Measurements from ENCODE around the gene GABRB3. TPM values are rescaled to one million over a fixed set of nuclear protein-coding genes. Genes with fewer than 3 reads are reported as not detected.

The GABRB3 gene
- total and polyA plus RNA-seq, 2 donors (not counting 3 experiments of a cell fraction or from before 2014, with no cell fraction given) = 0.03 TPM; not detected in 1

DNA sequence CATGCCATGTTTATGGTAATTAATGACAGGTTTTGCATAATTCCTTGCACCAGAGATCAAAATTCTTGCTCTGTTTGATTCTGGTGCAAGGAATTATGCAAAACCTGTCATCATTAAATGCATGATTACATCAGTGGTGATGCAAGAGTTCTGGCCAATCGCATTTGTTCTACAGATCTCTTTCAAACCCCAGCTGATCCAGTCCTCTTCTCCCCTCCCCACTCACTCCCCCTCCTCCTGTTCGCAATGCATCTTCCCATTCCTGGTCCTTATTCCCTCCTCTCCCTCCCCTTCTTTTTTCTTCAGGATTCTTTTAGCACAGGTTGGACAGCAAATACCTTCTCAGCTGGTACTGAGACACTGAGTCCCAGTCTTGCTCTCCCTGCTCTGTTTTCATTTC is 82.1 kb downstream of the GABRB3 start:
- Histone ChIP-seq H3K27ac (ENCODE audit: insufficient read depth, low read depth, low read length) (no peak overlapping the region), H3K9me3 (replicated peaks; ENCODE audit: control insufficient read depth, insufficient read depth, low read length) (peaks cover 8% of the 10 kb centered on the region), H3K9me1 (replicated peaks; ENCODE audit: control insufficient read depth, extremely low read depth, insufficient read depth, low read length) (no peaks in the 10 kb centered on the region), H3K4me3 (replicated peaks in 1 of 3; ENCODE audit: insufficient read depth in 1 of 3, low read depth in 1 of 3, low read length in 3 of 3) (no peak overlapping the region), H3K9ac (replicated peaks; ENCODE audit: extremely low read depth, insufficient read depth, low read length) (no peak overlapping the region), H4K20me1 (replicated peaks; ENCODE audit: control insufficient read depth, extremely low read depth, insufficient read depth, low read length) (no peaks in the 10 kb centered on the region), H3K79me2 (ENCODE audit: control insufficient read depth, insufficient read depth, low read length) (no peaks in the 10 kb centered on the region), H3K4me1 (ENCODE audit: control insufficient read depth, extremely low read depth, insufficient read depth, low read length) (no peaks in the 10 kb centered on the region), H3K27me3 (ENCODE audit: control insufficient read depth in 2 of 2, insufficient read depth in 2 of 2, low read length in 2 of 2) (no peaks in the 10 kb centered on the region), H2AFZ (ENCODE audit: low read depth, low read length) (no peak overlapping the region), H3K4me2 (ENCODE audit: insufficient read depth, low read length) (no peak overlapping the region), H3K36me3 (ENCODE audit: control insufficient read depth in 2 of 2, extremely low read depth in 1 of 2, insufficient read depth in 2 of 2, low read length in 2 of 2) (no peaks in the 10 kb centered on the region)
- ChIA-PET POLR2A (no interaction called here), CTCF (no interaction called here)
- no TSS peak for BruUV-seq (replicated peaks)
- intact Hi-C loops (cut with micrococcal nuclease) = no loop called here
- TF ChIP-seq, protein P1, sequence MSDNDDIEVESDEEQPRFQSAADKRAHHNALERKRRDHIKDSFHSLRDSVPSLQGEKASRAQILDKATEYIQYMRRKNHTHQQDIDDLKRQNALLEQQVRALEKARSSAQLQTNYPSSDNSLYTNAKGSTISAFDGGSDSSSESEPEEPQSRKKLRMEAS (IDR thresholded peaks at IDR 0.05; ENCODE audit: insufficient read depth, insufficient read length) = no peak
- no peak for TF ChIP-seq EZH2 (IDR thresholded peaks at IDR 0.05; ENCODE audit: borderline replicate concordance, low read depth, low read length, severe bottlenecking)
- no peak for TF ChIP-seq FOS (IDR thresholded peaks at IDR 0.05; ENCODE audit: borderline replicate concordance, insufficient read depth, low read length)
- TF ChIP-seq POLR2AphosphoS5 (IDR thresholded peaks at IDR 0.05; ENCODE audit: insufficient read depth, low read depth, low read length) = no peak
- no peak for TF ChIP-seq GATA2 (IDR thresholded peaks at IDR 0.05; ENCODE audit: insufficient read depth, insufficient read length, low read depth, low read length)
- TF ChIP-seq JUN (IDR thresholded peaks at IDR 0.05; ENCODE audit: borderline replicate concordance, insufficient read depth, insufficient read length, low read depth) = no peak
- TF ChIP-seq, protein P2, sequence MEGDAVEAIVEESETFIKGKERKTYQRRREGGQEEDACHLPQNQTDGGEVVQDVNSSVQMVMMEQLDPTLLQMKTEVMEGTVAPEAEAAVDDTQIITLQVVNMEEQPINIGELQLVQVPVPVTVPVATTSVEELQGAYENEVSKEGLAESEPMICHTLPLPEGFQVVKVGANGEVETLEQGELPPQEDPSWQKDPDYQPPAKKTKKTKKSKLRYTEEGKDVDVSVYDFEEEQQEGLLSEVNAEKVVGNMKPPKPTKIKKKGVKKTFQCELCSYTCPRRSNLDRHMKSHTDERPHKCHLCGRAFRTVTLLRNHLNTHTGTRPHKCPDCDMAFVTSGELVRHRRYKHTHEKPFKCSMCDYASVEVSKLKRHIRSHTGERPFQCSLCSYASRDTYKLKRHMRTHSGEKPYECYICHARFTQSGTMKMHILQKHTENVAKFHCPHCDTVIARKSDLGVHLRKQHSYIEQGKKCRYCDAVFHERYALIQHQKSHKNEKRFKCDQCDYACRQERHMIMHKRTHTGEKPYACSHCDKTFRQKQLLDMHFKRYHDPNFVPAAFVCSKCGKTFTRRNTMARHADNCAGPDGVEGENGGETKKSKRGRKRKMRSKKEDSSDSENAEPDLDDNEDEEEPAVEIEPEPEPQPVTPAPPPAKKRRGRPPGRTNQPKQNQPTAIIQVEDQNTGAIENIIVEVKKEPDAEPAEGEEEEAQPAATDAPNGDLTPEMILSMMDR (IDR thresholded peaks at IDR 0.05; ENCODE audit: extremely low read depth in 1 of 2, insufficient read depth in 1 of 2, low read depth in 1 of 2, low read length in 2 of 2) = no peak
- no peak for TF ChIP-seq MYC (IDR thresholded peaks at IDR 0.05; ENCODE audit: low read depth, low read length)
- no peak for TF ChIP-seq POLR2A (IDR thresholded peaks at IDR 0.05; ENCODE audit: low read depth, low read length)
- FAIRE-seq = no peak
- no peak for DNase-seq (ENCODE audit: low read depth, low spot score)
- dilution Hi-C loops (cut with MboI; ENCODE audit: extremely low pct_ligation_motif_present, low sequenced_read_pairs) = no loop called here

Measured in endothelial cell of umbilical vein (primary cell).